HG02943 (cell line): ENCODE results near the gene SYNPO2.
"Not testable (repeated sequence)": the region's sequence is repeated elsewhere in the genome, so short reads cannot be mapped to it uniquely, and the experiment has no call there.

Experiments
- ATAC-seq: cut with Tn5 transposase; IDR thresholded peaks from one replicate; pipeline ENCODE4 v1.9.1; 2021; ENCODE audit warnings: mild to moderate bottlenecking, low read depth, moderate library complexity; ENCODE audit not compliant: unreplicated experiment

Gene SYNPO2

GRCh38 chr4:118877797-118878196, 10.9 kb upstream of the SYNPO2 start:
- ATAC-seq = no peak

GRCh38 chr4:118878507-118878906, 10.1 kb upstream of the SYNPO2 start:
- ATAC-seq = not testable (repeated sequence)

DNA sequence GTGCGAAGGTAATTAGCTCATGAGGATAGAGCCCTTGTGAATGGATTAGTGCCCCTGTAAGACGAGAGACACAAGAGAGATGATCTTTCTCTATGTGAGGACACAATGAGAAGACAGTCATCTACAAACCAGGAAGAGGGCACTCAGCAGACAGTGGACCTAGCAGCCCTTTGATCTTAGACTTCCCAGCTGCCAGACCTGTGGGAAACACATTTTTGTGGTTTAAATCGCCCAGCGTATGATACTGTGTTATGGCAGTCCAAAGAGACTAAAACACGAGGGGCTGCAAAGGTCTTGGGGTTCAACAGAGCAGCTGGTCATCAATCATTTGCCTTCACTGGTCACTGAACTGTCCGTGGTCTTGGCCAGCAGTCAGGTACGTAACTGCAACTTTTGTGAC, 9.2 kb upstream of the SYNPO2 start:
- ATAC-seq = no peak

DNA sequence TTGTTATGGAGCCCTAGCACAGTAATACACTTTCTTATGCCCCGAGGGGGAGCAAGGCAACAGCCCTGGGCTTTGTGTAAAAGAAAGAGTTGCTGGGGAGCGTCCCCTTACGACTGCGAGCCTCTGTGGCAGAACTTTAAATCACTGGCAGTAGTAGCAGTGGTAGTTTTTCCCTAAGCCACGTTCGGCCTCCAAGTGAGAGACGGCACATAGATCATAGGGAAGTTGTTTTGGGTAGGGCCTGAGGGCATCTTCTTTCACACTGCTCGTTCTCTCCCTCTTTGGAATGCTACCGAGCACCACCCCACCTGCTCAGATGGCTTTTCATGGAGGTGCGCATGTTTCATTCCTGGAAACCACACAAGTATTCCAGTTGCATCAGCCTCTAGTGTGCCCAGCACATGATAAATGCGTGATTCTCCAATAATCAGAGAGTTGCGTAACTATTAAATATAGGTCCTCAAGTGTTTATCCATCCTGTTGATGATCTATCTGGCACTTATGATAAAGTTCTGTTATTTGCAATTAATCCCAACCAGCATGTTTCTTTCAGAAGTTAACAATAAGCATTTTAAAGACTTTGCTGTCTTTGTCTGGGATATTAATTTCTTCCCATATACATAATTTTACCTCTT, 7.0 kb upstream of the SYNPO2 start:
- ATAC-seq = no peak

DNA sequence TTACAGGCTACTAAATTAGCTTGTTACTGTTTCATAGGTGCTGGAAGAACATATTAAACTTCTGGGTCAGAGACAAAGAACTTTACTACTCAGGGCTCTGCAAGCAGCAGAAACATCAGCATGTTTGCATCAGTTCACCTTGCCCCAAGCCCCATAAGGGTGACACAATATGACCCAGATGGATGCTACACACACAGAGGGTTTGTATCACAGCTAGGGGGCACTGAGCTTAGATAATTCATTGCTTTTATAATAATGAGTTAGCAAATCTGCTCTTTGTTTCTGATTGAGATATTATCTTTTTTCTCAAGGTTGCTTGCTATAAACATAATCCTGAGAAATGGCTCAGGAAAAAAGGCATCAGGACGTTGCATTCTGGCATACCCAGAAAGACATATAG, 4.8 kb upstream of the SYNPO2 start:
- ATAC-seq = no peak

DNA sequence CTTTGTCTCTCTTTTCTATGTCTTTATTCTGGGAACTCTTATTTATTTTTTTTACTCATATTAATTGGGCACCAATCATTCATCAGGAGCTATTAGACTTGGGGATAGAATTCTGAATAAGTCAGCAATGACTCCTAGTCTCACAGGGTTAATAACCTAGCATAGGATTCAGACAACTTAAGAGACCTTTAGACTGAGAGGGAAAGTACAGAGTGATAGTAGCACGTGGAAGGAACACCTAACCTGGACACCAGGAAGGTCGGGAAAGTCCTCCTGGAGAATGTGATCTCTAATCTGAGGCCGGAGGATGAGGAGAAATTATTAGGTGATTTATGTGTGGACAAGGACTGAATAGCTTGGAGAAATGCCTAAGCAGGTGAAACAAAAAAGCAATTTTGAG, 3.9 kb upstream of the SYNPO2 start:
- ATAC-seq = no peak

DNA sequence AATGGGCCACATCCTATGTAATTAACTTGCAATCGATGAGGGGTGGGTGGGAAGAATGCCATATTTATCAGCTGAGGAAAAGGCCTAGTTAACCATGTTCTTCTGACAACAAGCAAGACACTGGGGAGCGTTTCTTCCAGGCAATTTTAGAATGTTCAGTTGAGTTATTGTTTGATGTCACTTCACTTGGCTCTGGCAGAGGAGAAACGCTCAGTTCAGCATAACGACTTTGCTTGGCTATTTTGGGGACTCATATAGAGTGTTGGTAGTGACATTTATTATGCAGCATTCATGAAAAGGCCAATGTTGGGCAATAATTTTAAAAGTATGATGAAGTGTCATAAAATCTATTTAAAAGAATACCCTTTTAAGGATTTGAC, 648 bp downstream of the SYNPO2 start:
- ATAC-seq = no peak

DNA sequence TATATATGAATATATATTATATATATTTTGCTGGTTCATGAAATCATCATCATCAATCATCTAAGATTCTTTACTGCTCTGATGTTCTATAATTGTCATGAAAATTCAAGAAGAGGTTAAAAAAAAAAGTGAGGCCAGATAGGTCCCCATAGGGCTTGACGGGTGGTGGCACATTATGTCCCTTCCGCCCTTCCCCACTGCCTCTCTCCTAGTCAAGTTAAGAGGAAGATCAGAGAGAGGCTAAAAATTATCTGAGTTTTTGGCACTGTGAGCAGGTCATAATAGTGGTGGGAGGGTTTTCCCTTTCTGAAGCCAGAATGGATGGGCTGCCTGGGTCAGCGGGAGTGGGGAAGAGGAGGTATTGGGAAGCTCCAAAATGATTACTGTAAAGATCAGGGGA, 5.4 kb downstream of the SYNPO2 start:
- no peak for ATAC-seq

GRCh38 chr4:118898221-118898620, 9.6 kb downstream of the SYNPO2 start:
- no peak for ATAC-seq

- ATAC-seq = no peak
These were observed 10.1 kb downstream of the SYNPO2 start for GRCh38 chr4:118898684-118899138.

- ATAC-seq = no peak
These were observed 15.8 kb downstream of the SYNPO2 start for GRCh38 chr4:118904418-118904817.

DNA sequence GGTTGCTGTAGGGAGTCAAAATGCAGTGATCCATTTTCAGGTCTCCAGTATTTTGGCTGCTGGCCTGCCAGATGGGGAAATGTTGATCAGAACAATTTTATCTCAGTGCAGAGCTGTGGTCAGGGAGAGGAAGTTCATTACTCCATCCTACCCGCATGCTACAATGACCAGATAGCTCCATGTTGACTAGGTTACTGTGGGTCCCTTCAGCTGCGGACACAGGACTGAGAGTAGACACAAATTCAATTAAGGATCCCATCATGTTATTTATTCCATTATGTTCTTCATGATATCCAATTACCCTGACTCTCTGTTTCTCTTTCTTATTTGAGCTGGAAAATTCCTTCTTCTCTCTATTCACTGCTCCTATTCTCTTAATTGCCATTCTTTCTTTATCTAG, 16.3 kb downstream of the SYNPO2 start:
- no peak for ATAC-seq

DNA sequence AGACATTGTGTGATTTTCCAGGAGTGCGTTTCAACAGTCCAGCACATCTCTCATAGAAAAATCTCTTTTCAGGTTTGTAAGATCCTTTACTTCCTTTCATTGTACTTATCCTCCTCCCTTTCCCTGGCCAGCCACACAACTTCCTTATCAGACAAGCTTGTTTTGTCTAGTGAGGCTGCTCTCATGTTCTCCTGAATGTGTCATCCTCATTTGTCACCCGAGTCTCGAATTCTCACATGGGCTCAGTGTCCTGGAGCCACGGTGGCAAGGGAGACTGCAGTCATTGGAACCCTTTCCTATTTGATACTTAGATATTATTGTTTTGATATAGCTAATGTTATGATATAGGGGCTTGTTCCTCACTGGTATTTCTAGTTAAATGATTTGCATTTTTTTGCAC, 16.9 kb downstream of the SYNPO2 start:
- no peak for ATAC-seq

GRCh38 chr4:118909173-118909956, 20.7 kb downstream of the SYNPO2 start:
- ATAC-seq = no peak

GRCh38 chr4:118910221-118910620, 21.6 kb downstream of the SYNPO2 start:
- no peak for ATAC-seq

DNA sequence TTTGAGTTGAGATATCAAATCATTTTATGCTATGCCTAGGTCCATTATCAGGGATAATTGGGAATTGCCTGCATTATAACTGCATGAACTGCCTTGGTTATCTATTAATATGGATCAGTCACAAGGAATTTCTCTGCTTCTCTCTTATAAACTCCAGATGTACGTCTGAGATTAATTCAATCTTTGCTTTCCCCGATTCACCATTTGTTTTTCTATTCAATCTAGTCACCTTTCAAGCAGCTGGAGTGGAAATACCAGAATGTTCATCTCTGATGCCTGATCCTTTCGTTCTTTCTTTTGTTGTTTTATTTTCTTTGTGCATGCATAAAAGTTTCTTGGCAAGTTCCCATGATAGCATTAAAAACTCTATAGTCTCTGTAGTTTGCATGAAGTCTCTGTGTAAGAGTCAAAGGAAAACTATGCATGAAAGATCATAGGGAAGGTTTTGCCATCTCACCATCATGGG, 22.6 kb downstream of the SYNPO2 start:
- no peak for ATAC-seq

DNA sequence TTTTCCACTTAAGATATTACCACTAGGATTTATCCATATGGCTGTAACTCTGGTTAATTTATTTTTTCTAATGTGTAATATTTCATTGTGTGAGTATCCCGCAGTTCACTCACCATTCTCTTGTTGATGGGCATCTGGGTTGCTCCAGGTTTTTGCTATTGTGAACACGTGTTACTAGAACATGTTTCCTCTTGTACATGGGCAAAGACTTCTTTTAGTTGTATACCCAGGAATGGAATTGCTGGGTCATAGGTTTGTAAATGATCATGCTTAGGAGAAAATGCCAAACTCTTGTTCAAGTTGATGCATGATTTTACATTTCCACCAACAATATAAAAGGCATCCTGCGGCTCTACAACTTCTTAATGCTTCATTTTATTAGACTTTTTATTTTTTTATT, 26.8 kb downstream of the SYNPO2 start:
- no peak for ATAC-seq

DNA sequence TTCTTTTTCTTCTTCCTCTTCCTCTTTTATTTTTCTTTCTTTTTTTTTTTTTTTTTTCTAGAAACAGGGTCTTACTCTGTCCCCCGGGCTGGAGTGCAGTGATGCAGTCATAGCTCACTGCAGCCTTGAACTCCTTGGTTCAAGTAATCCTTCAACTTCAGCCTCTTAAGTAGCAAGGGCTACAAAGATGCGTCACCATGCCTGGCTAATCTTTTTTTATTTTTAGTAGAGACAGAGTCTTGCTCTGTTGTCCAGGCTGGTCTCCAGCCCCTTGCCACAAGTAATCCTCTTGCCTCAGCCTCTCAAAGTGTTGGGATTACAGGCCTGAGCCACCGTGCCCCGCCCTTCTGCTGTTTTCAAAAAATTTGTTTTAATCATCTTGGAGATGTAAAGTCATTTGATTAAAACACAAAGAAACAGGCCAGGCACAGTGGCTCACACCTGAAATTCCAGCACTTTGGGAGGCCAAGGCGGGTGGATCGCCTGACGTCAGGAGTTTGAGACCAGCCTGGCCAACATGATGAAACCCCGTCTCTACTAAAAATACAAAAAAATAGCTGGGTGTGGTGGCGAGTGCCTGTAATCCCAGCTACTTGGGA, 28.1 kb downstream of the SYNPO2 start:
- no peak for ATAC-seq

DNA sequence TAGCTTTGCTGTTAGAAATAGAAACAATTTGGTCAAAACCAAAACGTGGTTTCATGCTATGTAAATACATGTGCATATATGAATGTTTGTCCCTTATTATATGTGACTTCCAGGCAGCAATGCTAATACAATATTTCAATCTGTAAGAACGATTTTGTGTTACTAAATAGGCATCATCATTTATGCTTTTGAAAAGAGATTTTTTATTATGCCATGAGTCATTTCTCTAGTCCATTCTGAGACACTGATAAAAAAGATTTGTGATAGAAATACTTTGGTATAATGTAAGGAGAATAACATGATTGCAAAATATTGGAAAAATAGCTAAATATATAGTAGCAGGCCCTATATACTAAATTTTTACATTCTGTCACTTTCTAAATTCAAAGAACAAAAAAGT, 28.9 kb downstream of the SYNPO2 start:
- no peak for ATAC-seq

GRCh38 chr4:118918388-118918787, 29.7 kb downstream of the SYNPO2 start:
- ATAC-seq = no peak

DNA sequence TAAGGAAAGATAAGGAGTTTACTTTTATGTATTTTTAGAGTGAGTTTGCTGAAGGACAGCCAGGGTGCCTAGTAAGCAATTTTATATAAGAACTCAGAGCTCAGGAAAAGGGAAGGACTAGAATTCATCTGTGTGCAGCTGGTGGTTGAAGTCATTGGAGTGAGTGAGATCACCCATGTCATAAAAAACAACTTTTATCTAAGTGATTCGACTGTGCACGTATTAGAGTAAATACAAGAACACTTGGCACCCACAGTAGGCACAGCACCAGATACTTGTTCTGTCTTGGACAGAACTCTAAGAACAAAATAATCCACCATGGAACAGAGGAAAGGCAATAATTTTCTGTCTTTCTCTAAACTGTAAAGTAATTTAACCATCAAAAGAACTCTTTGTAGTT, 31.6 kb downstream of the SYNPO2 start:
- no peak for ATAC-seq

DNA sequence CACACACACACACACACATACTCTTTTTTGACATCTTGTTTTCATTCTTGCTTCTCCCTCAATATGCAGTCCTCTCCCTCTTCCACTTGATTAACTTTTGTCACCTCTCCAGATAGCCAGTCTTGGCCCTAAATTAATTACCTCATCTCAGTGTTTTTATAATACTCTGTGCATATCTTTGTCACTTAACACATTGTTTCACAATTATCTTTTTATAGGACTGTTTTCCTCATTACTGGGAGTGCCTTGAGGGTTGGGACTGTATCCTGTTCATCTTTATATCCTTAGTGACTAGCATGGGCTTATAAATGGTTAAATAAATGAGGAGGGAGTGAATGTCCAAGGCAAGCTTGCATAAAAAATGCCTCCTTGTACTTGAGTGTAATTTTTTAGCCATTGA, 33.1 kb downstream of the SYNPO2 start:
- no peak for ATAC-seq
